ENCODE results near the gene PLEK. TPM values are rescaled to one million over a fixed set of nuclear protein-coding genes. Genes with fewer than 3 reads are reported as not detected.

Gene PLEK
- total RNA-seq, 4 donors from 2014 or later: under 0.01 to 7.5 (median 3.4) TPM

DNA sequence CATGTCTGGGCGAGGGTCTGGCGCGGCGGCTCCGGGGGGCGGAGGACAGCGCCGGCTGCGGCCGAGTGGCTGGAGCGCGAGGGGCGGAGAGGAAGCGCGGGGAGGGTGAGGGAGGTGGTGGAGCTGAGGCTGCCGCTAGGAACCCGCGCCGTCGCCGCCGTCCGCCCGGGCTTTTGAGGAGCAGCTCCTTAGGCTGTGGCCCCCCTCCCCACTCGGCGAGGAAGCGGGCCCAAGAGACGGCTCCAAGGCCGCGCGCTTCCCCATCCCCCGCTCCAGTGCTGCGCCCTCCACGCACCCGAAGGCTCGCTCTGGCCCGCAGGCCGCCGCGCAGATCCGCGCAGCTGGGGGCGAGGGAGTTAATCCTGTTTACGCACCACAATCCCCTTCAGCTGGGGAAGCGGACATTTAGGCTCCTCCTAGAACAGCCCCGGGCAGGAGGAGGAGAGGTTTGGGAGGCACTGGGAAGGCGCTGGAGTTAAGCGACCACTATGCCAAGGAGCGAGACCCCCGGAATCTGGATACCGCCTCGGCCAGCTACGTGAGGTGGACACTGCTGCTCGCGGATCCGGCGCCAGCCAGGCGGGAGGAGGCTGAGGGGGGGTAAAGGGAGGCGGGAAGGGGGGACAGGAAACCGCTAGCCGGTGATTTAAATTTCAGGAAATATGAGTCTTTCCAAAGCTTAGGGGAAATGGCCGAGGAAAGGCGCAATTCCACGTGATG, 45.5 kb upstream of the PLEK start, which contains the start of gene CNRIP1:
Gene CNRIP1 (minus strand): TSS at position 552 of the 720 bp plus-strand sequence. CDS start 549 bp downstream, at position 3.
- Histone ChIP-seq H3K4me3 (peak within 1 kb of the TSS; percentile 62 to 96), H3K4me1 (no peaks in the 10 kb centered on the region), H3K27me3 (no peaks in the 10 kb centered on the region), H3K36me3 (no peaks in the 10 kb centered on the region), H3K27ac (peak within 1 kb of the TSS; percentile 91 to 95), H3K9me3 (no peaks in the 10 kb centered on the region)
- DNase-seq: peak; percentile 82 to 84
- intact Hi-C loops (cut with DNase I; ENCODE audit: low total_unique reads): no loop called here
- TF ChIP-seq, protein P1, sequence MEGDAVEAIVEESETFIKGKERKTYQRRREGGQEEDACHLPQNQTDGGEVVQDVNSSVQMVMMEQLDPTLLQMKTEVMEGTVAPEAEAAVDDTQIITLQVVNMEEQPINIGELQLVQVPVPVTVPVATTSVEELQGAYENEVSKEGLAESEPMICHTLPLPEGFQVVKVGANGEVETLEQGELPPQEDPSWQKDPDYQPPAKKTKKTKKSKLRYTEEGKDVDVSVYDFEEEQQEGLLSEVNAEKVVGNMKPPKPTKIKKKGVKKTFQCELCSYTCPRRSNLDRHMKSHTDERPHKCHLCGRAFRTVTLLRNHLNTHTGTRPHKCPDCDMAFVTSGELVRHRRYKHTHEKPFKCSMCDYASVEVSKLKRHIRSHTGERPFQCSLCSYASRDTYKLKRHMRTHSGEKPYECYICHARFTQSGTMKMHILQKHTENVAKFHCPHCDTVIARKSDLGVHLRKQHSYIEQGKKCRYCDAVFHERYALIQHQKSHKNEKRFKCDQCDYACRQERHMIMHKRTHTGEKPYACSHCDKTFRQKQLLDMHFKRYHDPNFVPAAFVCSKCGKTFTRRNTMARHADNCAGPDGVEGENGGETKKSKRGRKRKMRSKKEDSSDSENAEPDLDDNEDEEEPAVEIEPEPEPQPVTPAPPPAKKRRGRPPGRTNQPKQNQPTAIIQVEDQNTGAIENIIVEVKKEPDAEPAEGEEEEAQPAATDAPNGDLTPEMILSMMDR (IDR thresholded peaks at IDR 0.05): peak in 2 of 4 experiments; percentile 5 to 12
- TF ChIP-seq POLR2A (IDR thresholded peaks at IDR 0.05): peak; percentile 40 to 68

DNA sequence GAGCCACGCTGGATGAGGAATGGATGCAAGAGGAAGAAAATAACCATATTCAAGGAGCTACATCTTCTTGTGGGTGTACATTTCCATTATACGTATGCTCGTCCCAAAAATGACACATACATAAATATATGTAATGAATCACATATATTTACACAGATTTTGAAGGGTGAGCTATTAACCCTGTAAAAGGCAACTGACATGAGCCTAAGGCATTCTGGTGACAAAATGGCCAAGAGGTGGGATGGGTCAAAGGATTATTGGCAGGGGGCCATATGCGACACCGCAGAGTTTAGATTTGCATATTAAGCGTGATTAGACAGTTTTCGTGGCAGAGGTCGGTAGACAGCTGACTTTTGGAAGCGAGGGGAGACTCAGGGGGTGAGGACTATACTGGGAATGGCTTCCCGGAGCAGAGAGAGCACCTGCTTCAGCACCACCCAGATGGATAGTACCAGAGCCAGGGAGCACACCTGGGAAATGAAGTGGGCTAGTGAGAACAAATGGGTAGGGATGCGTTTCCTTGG, 44.9 kb upstream of the PLEK start:
- H3K9me3 ChIP-seq: no peaks in the 10 kb centered on the region
- no peaks in the 10 kb centered on the region for H3K4me1 ChIP-seq
- H3K27me3 ChIP-seq: no peaks in the 10 kb centered on the region
- intact Hi-C loops (cut with DNase I; ENCODE audit: low total_unique reads): no loop called here
- H3K36me3 ChIP-seq: no peaks in the 10 kb centered on the region
- TF ChIP-seq, protein P1 (IDR thresholded peaks at IDR 0.05): no peak
- TF ChIP-seq POLR2A (IDR thresholded peaks at IDR 0.05): no peak
- H3K4me3 ChIP-seq: peak overlapping the region; percentile 62 to 96
- peak; percentile 26 to 28 for DNase-seq
- H3K27ac ChIP-seq: peak overlapping the region; percentile 91 to 95

DNA sequence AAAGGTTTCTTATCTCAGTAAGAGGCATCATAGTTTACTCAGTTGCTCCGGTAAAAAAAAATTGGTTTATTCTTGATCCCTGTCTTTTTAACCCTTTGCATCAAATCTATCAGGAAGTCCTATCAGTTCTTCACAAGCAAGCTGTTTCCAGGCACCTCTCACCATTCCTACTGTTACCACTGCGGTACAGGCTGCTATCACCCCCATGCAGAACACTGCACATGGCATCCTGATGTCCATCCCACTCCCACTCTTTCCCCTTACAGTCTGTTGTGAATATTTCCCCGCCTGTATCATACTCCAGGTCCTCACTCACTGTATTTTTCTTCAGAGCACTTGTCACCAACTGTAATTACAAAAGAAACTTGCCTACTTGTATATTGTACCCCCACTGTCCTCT, 40.0 kb upstream of the PLEK start:
- Histone ChIP-seq H3K9me3 (no peaks in the 10 kb centered on the region), H3K36me3 (no peaks in the 10 kb centered on the region), H3K4me1 (no peaks in the 10 kb centered on the region), H3K4me3 (no peak overlapping the region), H3K27me3 (peaks cover 0 to 5% of the 10 kb centered on the region in 2 donors), H3K27ac (no peak overlapping the region)
- intact Hi-C loops (cut with DNase I; ENCODE audit: low total_unique reads): no loop called here
- DNase-seq: no peak
- TF ChIP-seq, protein P1 (IDR thresholded peaks at IDR 0.05): no peak
- TF ChIP-seq POLR2A (IDR thresholded peaks at IDR 0.05): no peak

- no peaks in the 10 kb centered on the region for H3K9me3 ChIP-seq
- DNase-seq: no peak
- no peak overlapping the region for H3K27ac ChIP-seq
- TF ChIP-seq, protein P1 (IDR thresholded peaks at IDR 0.05): no peak
- no peak overlapping the region for H3K4me3 ChIP-seq
- no peaks in the 10 kb centered on the region for H3K4me1 ChIP-seq
- H3K36me3 ChIP-seq: no peaks in the 10 kb centered on the region
- intact Hi-C loops (cut with DNase I; ENCODE audit: low total_unique reads): no loop called here
- H3K27me3 ChIP-seq: peaks cover 0 to 14% of the 10 kb centered on the region in 2 donors
Measured at GRCh38 chr2:68328901-68329300, 36.2 kb upstream of the PLEK start.

- no peak for DNase-seq
Measured at GRCh38 chr2:68330691-68331090, 34.4 kb upstream of the PLEK start.

More at GRCh38 chr2:68330691-68331090, 34.4 kb upstream of the PLEK start:
- Histone ChIP-seq H3K4me3 (no peak overlapping the region), H3K27ac (no peak overlapping the region), H3K9me3 (no peaks in the 10 kb centered on the region), H3K4me1 (no peaks in the 10 kb centered on the region), H3K27me3 (peaks cover 0 to 14% of the 10 kb centered on the region in 2 donors), H3K36me3 (no peaks in the 10 kb centered on the region)
- no peak for TF ChIP-seq POLR2A (IDR thresholded peaks at IDR 0.05)
- TF ChIP-seq, protein P1 (IDR thresholded peaks at IDR 0.05): no peak
- intact Hi-C loops (cut with DNase I; ENCODE audit: low total_unique reads): no loop called here

All from uterus (tissue), 4 donors.